Ovary (tissue), 3 donors: ENCODE measurements around the gene CARMIL1.

Source experiments
- CTCF ChIP-seq, 3 donors: fragments of 450-650 bp in 2 of 3; fragments of 200-600 bp in 1 of 3; IDR thresholded peaks; one replicate each; pipeline versions ENCODE4 v1.5.1 to v1.8.0; 2016 to 2022; ENCODE audit warnings: antibody characterized with exemption in 3 of 3, mild to moderate bottlenecking in 1 of 3
- POLR2A ChIP-seq: fragments of 450-650 bp; IDR thresholded peaks from one replicate; pipeline ENCODE4 v1.6.1; 2017; ENCODE audit warnings: antibody characterized with exemption, mild to moderate bottlenecking, moderate library complexity
- donor health status: DM: no; HTN: no; CAD: no.

GRCh38 chr6:25360621-25361020 is 81.4 kb downstream of the CARMIL1 start:
- TF ChIP-seq CTCF (IDR thresholded peaks at IDR 0.05) (no peak), POLR2A (no peak)
